Measurements from ENCODE around the gene SLC47A1. TPM values are rescaled to one million over a fixed set of nuclear protein-coding genes. Genes with fewer than 3 reads are reported as not detected.

The SLC47A1 gene
- total RNA-seq, 1 donor from 2014 or later, result 13.4 TPM

- TF ChIP-seq CTCF (IDR thresholded peaks at IDR 0.05), result no peak
- Histone ChIP-seq H3K4me3 (no peak overlapping the region), H3K9me3 (no peaks in the 10 kb centered on the region), H3K4me1 (no peaks in the 10 kb centered on the region), H3K36me3 (no peaks in the 10 kb centered on the region), H3K27me3 (no peaks in the 10 kb centered on the region), H3K27ac (no peak overlapping the region)
- DNase-seq (no peak), ATAC-seq (peak; percentile 62)
- intact Hi-C loops (cut with DNase I), result no loop called here
Measured at GRCh38 chr17:19554393-19554792, 20.7 kb downstream of the SLC47A1 start.

DNA sequence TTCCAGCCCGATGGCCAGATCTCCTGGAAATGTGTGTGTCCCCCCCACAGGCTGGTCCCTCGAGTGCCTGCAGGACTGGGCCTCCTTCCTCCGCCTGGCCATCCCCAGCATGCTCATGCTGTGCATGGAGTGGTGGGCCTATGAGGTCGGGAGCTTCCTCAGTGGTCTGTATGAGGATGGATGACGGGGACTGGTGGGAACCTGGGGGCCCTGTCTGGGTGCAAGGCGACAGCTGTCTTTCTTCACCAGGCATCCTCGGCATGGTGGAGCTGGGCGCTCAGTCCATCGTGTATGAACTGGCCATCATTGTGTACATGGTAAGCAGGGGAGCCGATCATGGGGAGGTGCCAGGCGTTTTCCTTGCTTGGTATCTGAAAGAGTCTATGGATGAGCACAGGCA lies 22.1 kb downstream of the SLC47A1 start:
- no peaks in the 10 kb centered on the region for H3K9me3 ChIP-seq
- H3K4me3 ChIP-seq, result no peak overlapping the region
- H3K27ac ChIP-seq, result no peak overlapping the region
- no peaks in the 10 kb centered on the region for H3K36me3 ChIP-seq
- intact Hi-C loops (cut with DNase I), result no loop called here
- no peaks in the 10 kb centered on the region for H3K27me3 ChIP-seq
- no peak for TF ChIP-seq CTCF (IDR thresholded peaks at IDR 0.05)
- no peak for DNase-seq
- no peak for ATAC-seq
- no peaks in the 10 kb centered on the region for H3K4me1 ChIP-seq

DNA sequence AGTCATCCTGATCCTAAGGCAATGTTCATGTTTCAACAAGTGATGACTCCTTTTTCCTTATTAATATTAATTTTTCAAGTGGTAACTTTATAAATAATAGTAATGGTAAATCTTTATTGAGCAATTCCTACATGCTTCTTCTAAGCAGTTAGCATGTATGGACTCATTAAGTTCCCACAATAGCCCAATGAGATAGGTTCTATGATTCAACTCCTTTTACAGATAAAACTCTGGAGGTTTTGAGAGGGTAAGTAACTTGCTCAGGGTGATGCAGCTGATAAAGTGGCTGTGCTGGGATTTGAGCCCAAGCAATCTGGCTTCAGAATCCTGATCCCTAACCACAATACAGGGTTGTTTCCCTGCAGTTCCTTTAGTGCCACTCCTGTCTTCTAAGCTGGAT lies 25.3 kb downstream of the SLC47A1 start:
- intact Hi-C loops (cut with DNase I), result no loop called here
- DNase-seq, result no peak
- Histone ChIP-seq H3K9me3 (no peaks in the 10 kb centered on the region), H3K27ac (no peak overlapping the region), H3K36me3 (no peaks in the 10 kb centered on the region), H3K27me3 (no peaks in the 10 kb centered on the region), H3K4me1 (no peaks in the 10 kb centered on the region), H3K4me3 (no peak overlapping the region)
- no peak for TF ChIP-seq CTCF (IDR thresholded peaks at IDR 0.05)
- ATAC-seq, result no peak

DNA sequence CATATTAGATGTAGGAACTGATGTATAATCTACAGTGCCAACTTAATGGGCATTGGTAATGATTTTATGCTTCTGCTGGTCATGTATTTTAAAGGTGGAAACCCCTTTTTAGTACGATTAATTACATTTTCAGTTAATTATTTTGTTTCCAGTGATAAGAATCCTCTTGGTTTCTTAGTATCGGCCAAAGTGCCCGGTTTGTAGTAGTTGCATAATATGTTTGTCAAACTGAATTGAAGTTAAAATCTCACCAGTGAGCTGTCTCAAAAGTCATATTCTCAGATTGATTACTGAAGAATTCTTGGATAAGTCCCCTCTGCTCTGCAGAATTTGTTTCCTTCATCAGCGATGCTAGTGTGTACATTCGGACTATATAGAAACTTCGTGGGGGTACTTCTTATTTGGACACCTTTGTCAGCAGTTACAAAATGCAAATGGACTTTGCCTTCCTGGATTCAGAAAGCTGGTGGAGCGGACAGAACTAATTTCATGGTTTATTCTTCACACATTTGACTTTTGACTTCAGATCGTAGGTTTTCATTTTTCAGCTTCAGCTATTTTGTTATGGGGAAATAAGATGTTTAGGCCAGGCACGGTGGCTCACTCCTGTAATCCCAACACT lies 28.2 kb downstream of the SLC47A1 start:
- DNase-seq, result no peak
- TF ChIP-seq CTCF (IDR thresholded peaks at IDR 0.05), result no peak
- Histone ChIP-seq H3K4me1 (no peaks in the 10 kb centered on the region), H3K27me3 (no peaks in the 10 kb centered on the region), H3K9me3 (no peaks in the 10 kb centered on the region), H3K4me3 (no peak overlapping the region), H3K36me3 (no peaks in the 10 kb centered on the region), H3K27ac (no peak overlapping the region)
- intact Hi-C loops (cut with DNase I), result no loop called here
- ATAC-seq, result no peak

DNA sequence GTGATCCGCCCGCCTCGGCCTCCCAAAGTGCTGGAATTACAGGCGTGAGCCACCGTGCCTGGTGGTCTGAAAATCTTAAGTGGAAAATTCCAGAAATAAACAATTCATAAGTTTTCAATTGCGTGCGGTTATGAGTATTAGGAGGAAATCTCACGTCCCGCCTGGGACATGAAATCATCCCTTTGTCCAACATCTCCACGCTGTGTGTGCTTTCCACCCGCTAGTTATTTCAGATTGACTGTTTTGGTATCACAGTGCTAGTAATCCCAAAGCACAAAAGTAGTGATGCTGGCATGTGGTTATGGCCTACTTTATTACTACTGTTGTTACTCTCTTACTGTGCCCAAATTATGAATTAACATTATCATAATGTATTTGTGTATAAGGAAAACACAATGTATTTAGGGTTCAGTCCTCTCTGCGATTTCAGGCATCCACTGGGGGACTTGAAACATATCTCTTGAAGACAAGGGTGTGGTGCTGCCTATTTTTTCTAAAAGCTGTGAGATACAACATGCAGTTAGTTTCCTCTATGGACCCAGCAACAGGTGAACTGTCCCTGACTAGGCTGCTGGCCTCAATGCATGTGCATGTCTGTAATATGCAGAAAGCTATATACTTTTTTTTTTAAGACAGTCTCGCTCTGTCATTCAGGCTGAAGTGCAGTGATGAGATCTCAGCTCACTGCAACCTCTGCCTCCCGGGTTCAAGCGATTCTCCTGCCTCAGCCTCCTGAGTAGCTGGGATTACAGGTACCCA lies 32.3 kb downstream of the SLC47A1 start:
- Histone ChIP-seq H3K27ac (no peak overlapping the region), H3K9me3 (no peaks in the 10 kb centered on the region), H3K4me1 (no peaks in the 10 kb centered on the region), H3K36me3 (no peaks in the 10 kb centered on the region), H3K27me3 (peaks cover 8% of the 10 kb centered on the region), H3K4me3 (no peak overlapping the region)
- DNase-seq, result no peak
- ATAC-seq, result no peak
- intact Hi-C loops (cut with DNase I), result no loop called here
- TF ChIP-seq CTCF (IDR thresholded peaks at IDR 0.05), result no peak

All from upper lobe of right lung (tissue), 1 donor.